Measurements from ENCODE around the gene PREPL. TPM values are rescaled to one million over a fixed set of nuclear protein-coding genes. Genes with fewer than 3 reads are reported as not detected.

PREPL gene
- total and polyA plus RNA-seq, 2 of the 4 experiments (the other 2 are of a cell fraction), result 27.6 to 39.6 TPM

DNA sequence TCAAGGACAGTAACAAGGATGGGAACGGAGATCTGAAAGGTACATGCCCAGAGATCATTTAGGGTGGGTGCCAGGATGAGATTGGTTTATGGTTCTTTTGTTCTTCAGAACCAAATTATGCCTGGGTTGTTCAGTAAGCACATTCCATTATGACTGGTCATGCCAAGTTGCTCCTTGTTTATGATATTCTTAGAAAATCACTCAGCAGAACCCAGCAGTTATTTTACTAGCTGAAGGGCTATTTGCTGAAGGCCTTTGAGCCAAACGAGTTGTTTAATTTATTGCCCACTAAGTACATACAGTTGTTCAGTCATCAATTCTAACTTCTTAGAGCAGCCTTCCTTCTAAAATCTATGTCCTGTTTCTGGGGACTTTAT lies 85.4 kb downstream of the PREPL start:
- no peak overlapping the region for H2BK15ac ChIP-seq (ENCODE audit: low read depth, low read length)
- no CpG with 5 or more reads among the region's 2 CpGs for WGBS, 2 experiments (ENCODE audit: extremely low coverage in 2 of 2, insufficient read length in 1 of 2)
- H4K5ac ChIP-seq (ENCODE audit: low read depth, low read length), result no peak overlapping the region
- H2BK20ac ChIP-seq (ENCODE audit: low read depth, low read length), result no peak overlapping the region
- H3K23ac ChIP-seq (ENCODE audit: low read depth, low read length), result no peak overlapping the region
- in situ Hi-C loops (cut with MboI; ENCODE audit: low sequenced_read_pairs), result loop anchor here (25.0 kb wide), 1 partner anchor 189 kb away; no protein-coding TSS in a partner anchor
- no peak overlapping the region for H3K14ac ChIP-seq (replicated peaks; ENCODE audit: low read depth, low read length)
- H3K4me1 ChIP-seq (ENCODE audit: control insufficient read depth, insufficient read depth, low read length), result peaks cover 3% of the 10 kb centered on the region; the same call in 1 of the 2 replicates
- H3K9me1 ChIP-seq (ENCODE audit: insufficient read depth, low read length), result no peaks in the 10 kb centered on the region
- no peak overlapping the region for H3K4ac ChIP-seq (ENCODE audit: low read depth, low read length)
- no peaks in the 10 kb centered on the region for H3K27me3 ChIP-seq (ENCODE audit: control insufficient read depth, insufficient read depth, low read length)
- dilution Hi-C loops (cut with HindIII; ENCODE audit: low sequenced_read_pairs, unreplicated experiment), result no loop called here
- no peak overlapping the region for H3K9ac ChIP-seq (ENCODE audit: low read depth, low read length)
- H4K8ac ChIP-seq (ENCODE audit: low read depth in 2 of 2, low read length in 2 of 2), result no peak overlapping the region
- CTCF ChIA-PET, result interaction anchor here (1.2 kb wide), 1 partner anchor 16 kb away, joined by 4 read pairs; no protein-coding TSS in a partner anchor
- H2BK120ac ChIP-seq (ENCODE audit: low read depth, low read length), result no peak overlapping the region
- no peak overlapping the region for H2AK5ac ChIP-seq (ENCODE audit: low read depth, low read length)
- H4K20me1 ChIP-seq (ENCODE audit: insufficient read depth, low read length), result no peaks in the 10 kb centered on the region
- no peak overlapping the region for H3K4me2 ChIP-seq (ENCODE audit: low read depth, low read length)
- H3K9me3 ChIP-seq (ENCODE audit: control insufficient read depth, insufficient read depth, low read length), result no peaks in the 10 kb centered on the region
- DNase-seq, result peak; percentile 36
- no peak overlapping the region for H3K56ac ChIP-seq (ENCODE audit: extremely low read depth, insufficient read depth, low read length)
- no TSS peak for BruUV-seq (replicated peaks)
- ATAC-seq (ENCODE audit: low read depth), result peak; percentile 83
- POLR2A ChIA-PET (ENCODE audit: unreplicated experiment), result interaction anchor here (0.5 kb wide), 1 partner anchor 1110 kb away, joined by 4 read pairs; no protein-coding TSS in a partner anchor
- no peak overlapping the region for H4K91ac ChIP-seq (ENCODE audit: insufficient read depth, low read depth, low read length)
- no peak overlapping the region for H3K27ac ChIP-seq (ENCODE audit: insufficient read depth, low read length)
- no peaks in the 10 kb centered on the region for H3K79me1 ChIP-seq (ENCODE audit: low read depth in 1 of 2, low read length in 2 of 2)
- no peak overlapping the region for H3K18ac ChIP-seq (ENCODE audit: low read depth, low read length)
- no peak overlapping the region for H3K4me3 ChIP-seq (ENCODE audit: insufficient read depth, low read depth, low read length)
- H3K36me3 ChIP-seq (ENCODE audit: control insufficient read depth, insufficient read depth, low read length), result no peaks in the 10 kb centered on the region
- no peak overlapping the region for H2AFZ ChIP-seq (replicated peaks; ENCODE audit: low read length, poor library complexity)
- H2BK5ac ChIP-seq (ENCODE audit: low read depth, low read length, poor library complexity, severe bottlenecking), result no peak overlapping the region
- TF ChIP-seq RFX5 (IDR thresholded peaks at IDR 0.05; ENCODE audit: low read depth, low read length) (no peak), MAZ (IDR thresholded peaks at IDR 0.05; ENCODE audit: borderline replicate concordance, low read depth, low read length) (no peak), RCOR1 (IDR thresholded peaks at IDR 0.05; ENCODE audit: insufficient replicate concordance, low read length) (no peak), CEBPB (IDR thresholded peaks at IDR 0.05; ENCODE audit: low read depth, low read length) (no peak), POLR2A (IDR thresholded peaks at IDR 0.05; ENCODE audit: low read depth, low read length) (no peak), FOS (IDR thresholded peaks at IDR 0.05; ENCODE audit: low read depth, low read length) (no peak), CHD1 (IDR thresholded peaks at IDR 0.05; ENCODE audit: low read depth, low read length) (no peak), MXI1 (IDR thresholded peaks at IDR 0.05; ENCODE audit: borderline replicate concordance, low read depth, low read length) (no peak), BHLHE40 (IDR thresholded peaks at IDR 0.05; ENCODE audit: low read depth, low read length) (no peak), RAD21 (IDR thresholded peaks at IDR 0.05; ENCODE audit: low read length) (no peak), SMC3 (IDR thresholded peaks at IDR 0.05; ENCODE audit: low read depth, low read length) (no peak)
- TF ChIP-seq, protein P1, sequence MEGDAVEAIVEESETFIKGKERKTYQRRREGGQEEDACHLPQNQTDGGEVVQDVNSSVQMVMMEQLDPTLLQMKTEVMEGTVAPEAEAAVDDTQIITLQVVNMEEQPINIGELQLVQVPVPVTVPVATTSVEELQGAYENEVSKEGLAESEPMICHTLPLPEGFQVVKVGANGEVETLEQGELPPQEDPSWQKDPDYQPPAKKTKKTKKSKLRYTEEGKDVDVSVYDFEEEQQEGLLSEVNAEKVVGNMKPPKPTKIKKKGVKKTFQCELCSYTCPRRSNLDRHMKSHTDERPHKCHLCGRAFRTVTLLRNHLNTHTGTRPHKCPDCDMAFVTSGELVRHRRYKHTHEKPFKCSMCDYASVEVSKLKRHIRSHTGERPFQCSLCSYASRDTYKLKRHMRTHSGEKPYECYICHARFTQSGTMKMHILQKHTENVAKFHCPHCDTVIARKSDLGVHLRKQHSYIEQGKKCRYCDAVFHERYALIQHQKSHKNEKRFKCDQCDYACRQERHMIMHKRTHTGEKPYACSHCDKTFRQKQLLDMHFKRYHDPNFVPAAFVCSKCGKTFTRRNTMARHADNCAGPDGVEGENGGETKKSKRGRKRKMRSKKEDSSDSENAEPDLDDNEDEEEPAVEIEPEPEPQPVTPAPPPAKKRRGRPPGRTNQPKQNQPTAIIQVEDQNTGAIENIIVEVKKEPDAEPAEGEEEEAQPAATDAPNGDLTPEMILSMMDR (conservative IDR thresholded peaks at IDR 0.05; ENCODE audit: low read depth, low read length), result no peak
- H2AK9ac ChIP-seq (replicated peaks; ENCODE audit: low read depth, low read length, poor library complexity), result peak overlapping the region; percentile 5
- intact Hi-C loops (cut with micrococcal nuclease), result no loop called here

Data from IMR-90 (cell line).